ENCODE results near the gene AMMECR1L. TPM values are rescaled to one million over a fixed set of nuclear protein-coding genes. Genes with fewer than 3 reads are reported as not detected.

AMMECR1L gene
- total and polyA plus RNA-seq, 2 of the 13 experiments (the other 11 are each of a cell fraction or from before 2014, with no cell fraction given): 9.1 to 14.2 TPM

GRCh38 chr2:127834951-127835350 lies 50.8 kb downstream of the AMMECR1L start:
- intact Hi-C loops (cut with micrococcal nuclease; ENCODE audit: unreplicated experiment): no loop called here
- H3K4me3 ChIP-seq (replicated peaks in 1 of 3; ENCODE audit: insufficient read depth in 1 of 3, low read depth in 2 of 3, low read length in 3 of 3): no peak overlapping the region
- in situ Hi-C loops (cut with HindIII; ENCODE audit: extremely low pct_ligation_motif_present, low pct_unique_long_range_greater_than_20kb): no loop called here
- no peak overlapping the region for H2AFZ ChIP-seq (ENCODE audit: low read length)
- no peak for TF ChIP-seq RNF2 (conservative IDR thresholded peaks at IDR 0.05; ENCODE audit: low read depth)
- no peak for TF ChIP-seq ZNF10 (CRISPR knock-in tag; IDR thresholded peaks at IDR 0.05; ENCODE audit: borderline replicate concordance, low read depth)
- TF ChIP-seq THAP11 (CRISPR knock-in tag; IDR thresholded peaks at IDR 0.05): no peak
- H3K27ac ChIP-seq (ENCODE audit: extremely low read length, insufficient read depth, low read length): no peak overlapping the region
- H3K36me3 ChIP-seq (replicated peaks in 1 of 2; ENCODE audit: control insufficient read depth in 1 of 2, insufficient read depth in 2 of 2, low read length in 2 of 2): no peaks in the 10 kb centered on the region
- no peak overlapping the region for H3K9ac ChIP-seq (ENCODE audit: insufficient read depth, low read depth, low read length)
- no peak for DNase-seq (ENCODE audit: low spot score)
- H3K79me2 ChIP-seq (ENCODE audit: insufficient read depth, low read length): no peaks in the 10 kb centered on the region
- no peak for ATAC-seq
- H3K27me3 ChIP-seq (ENCODE audit: control insufficient read depth in 1 of 2, insufficient read depth in 2 of 2, low read length in 2 of 2): no peaks in the 10 kb centered on the region
- WGBS (ENCODE audit: low lambda C conversion rate): 61% methylated on average over 3 of the region's 3 CpGs
- no TSS peak for BruUV-seq (replicated peaks)
- CTCF ChIA-PET (ENCODE audit: low intra/inter-chr PET ratio, low total read pairs): no interaction called here
- POLR2A ChIA-PET: no interaction called here
- no peaks in the 10 kb centered on the region for H3K4me1 ChIP-seq (ENCODE audit: insufficient read depth, low read length)
- FAIRE-seq: no peak
- H3K4me2 ChIP-seq (ENCODE audit: low read depth, low read length): no peak overlapping the region
- no peaks in the 10 kb centered on the region for H4K20me1 ChIP-seq (ENCODE audit: insufficient read depth, low read length)
- H3K9me3 ChIP-seq (ENCODE audit: low read length): no peaks in the 10 kb centered on the region

- no peak overlapping the region for H3K27ac ChIP-seq (ENCODE audit: extremely low read length, insufficient read depth, low read length)
- in situ Hi-C loops (cut with HindIII; ENCODE audit: extremely low pct_ligation_motif_present, low pct_unique_long_range_greater_than_20kb) (no loop called here), intact Hi-C loops (cut with micrococcal nuclease; ENCODE audit: unreplicated experiment) (loop anchor here (10.0 kb wide), 1 partner anchor 235 kb away; no protein-coding TSS in a partner anchor)
- no peak overlapping the region for H2AFZ ChIP-seq (ENCODE audit: low read length)
- no peak overlapping the region for H3K9ac ChIP-seq (ENCODE audit: insufficient read depth, low read depth, low read length)
- ATAC-seq: no peak
- 0 out of 5 replicates have a peak, but pooled peaks cover 0 to 4% of the 10 kb centered on the region in 2 experiments for H3K27me3 ChIP-seq (ENCODE audit: control insufficient read depth in 1 of 2, insufficient read depth in 2 of 2, low read length in 2 of 2)
- H3K36me3 ChIP-seq (replicated peaks in 1 of 2; ENCODE audit: control insufficient read depth in 1 of 2, insufficient read depth in 2 of 2, low read length in 2 of 2): no peaks in the 10 kb centered on the region
- H3K79me2 ChIP-seq (ENCODE audit: insufficient read depth, low read length): no peaks in the 10 kb centered on the region
- 73% methylated on average over 5 of the region's 5 CpGs for WGBS (ENCODE audit: low lambda C conversion rate)
- peaks cover 5% of the 10 kb centered on the region for H3K9me3 ChIP-seq (ENCODE audit: low read length)
- H3K4me1 ChIP-seq (ENCODE audit: insufficient read depth, low read length): no peaks in the 10 kb centered on the region
- H3K4me2 ChIP-seq (ENCODE audit: low read depth, low read length): no peak overlapping the region
- no TSS peak for BruUV-seq (replicated peaks)
- no peak for DNase-seq (ENCODE audit: low spot score)
- ChIA-PET POLR2A (interaction anchor here (1.3 kb wide), 1 partner anchor 19 kb away, joined by 4 read pairs; the partner anchor contains the start of gene WDR33), CTCF (ENCODE audit: low intra/inter-chr PET ratio, low total read pairs) (no interaction called here)
- H4K20me1 ChIP-seq (ENCODE audit: insufficient read depth, low read length): no peaks in the 10 kb centered on the region
- no peak for FAIRE-seq
- H3K4me3 ChIP-seq (replicated peaks in 1 of 3; ENCODE audit: insufficient read depth in 1 of 3, low read depth in 2 of 3, low read length in 3 of 3): no peak overlapping the region
- TF ChIP-seq JUNB (CRISPR knock-in tag; IDR thresholded peaks at IDR 0.05; ENCODE audit: borderline replicate concordance) (no peak), IRF1 (CRISPR knock-in tag; IDR thresholded peaks at IDR 0.05; ENCODE audit: low read depth) (no peak), HNRNPL (IDR thresholded peaks at IDR 0.05; ENCODE audit: low read depth, low read length) (no peak), GABPB1 (CRISPR knock-in tag; IDR thresholded peaks at IDR 0.05) (no peak), ZNF792 (CRISPR knock-in tag; IDR thresholded peaks at IDR 0.05) (no peak), ZNF232 (CRISPR knock-in tag; IDR thresholded peaks at IDR 0.05; ENCODE audit: borderline replicate concordance) (no peak), AGO1 (IDR thresholded peaks at IDR 0.05; ENCODE audit: low read depth, low read length, poor library complexity, severe bottlenecking) (no peak), HDAC6 (IDR thresholded peaks at IDR 0.05; ENCODE audit: low read depth, low read length) (no peak), ATF1 (CRISPR knock-in tag; IDR thresholded peaks at IDR 0.05) (no peak), KMT2B (CRISPR knock-in tag; IDR thresholded peaks at IDR 0.05) (no peak), HDAC2 (CRISPR knock-in tag; IDR thresholded peaks at IDR 0.05) (no peak), MXD3 (CRISPR knock-in tag; IDR thresholded peaks at IDR 0.05) (no peak), ZNF503 (CRISPR knock-in tag; IDR thresholded peaks at IDR 0.05) (no peak), BORCS8-MEF2B (CRISPR knock-in tag; IDR thresholded peaks at IDR 0.05) (no peak), RFX3 (CRISPR knock-in tag; IDR thresholded peaks at IDR 0.05) (no peak)
These were observed 55.9 kb downstream of the AMMECR1L start for GRCh38 chr2:127829845-127830246.

Measured in HepG2 (cell line).